H9 (cell line): ENCODE data around the gene CD300LG. TPM values are rescaled to one million over a fixed set of nuclear protein-coding genes. Genes with fewer than 3 reads are reported as not detected.

Experiments
- DNase-seq: peaks from one replicate; pipeline ENCODE4 v3.0.0-alpha.2; 2017
- H2AFZ ChIP-seq: one replicate; pipeline ENCODE4 v1.6.1; 2013; ENCODE audit warnings: mild to moderate bottlenecking, low read length, control low read depth, moderate library complexity
- H2AK5ac ChIP-seq: 2 replicates; pipeline ENCODE4 v1.6.1; 2013; ENCODE audit warnings: low read length, control low read depth, mixed read lengths; ENCODE audit not compliant: insufficient read length
- H2BK120ac ChIP-seq: one replicate; pipeline ENCODE4 v1.6.1; 2013; ENCODE audit warnings: low read depth, mild to moderate bottlenecking, low read length, control low read depth, inconsistent platforms; ENCODE audit not compliant: poor library complexity, severe bottlenecking
- H2BK12ac ChIP-seq: 2 replicates; pipeline ENCODE4 v1.6.1; 2013; ENCODE audit warnings: low read length, control low read depth, mixed read lengths, low read depth; ENCODE audit not compliant: insufficient read length
- H2BK15ac ChIP-seq: 2 replicates; pipeline ENCODE4 v1.6.1; 2013; ENCODE audit warnings: low read depth, low read length, control low read depth
- H2BK20ac ChIP-seq: one replicate; pipeline ENCODE4 v1.6.1; 2013; ENCODE audit warnings: low read depth, mild to moderate bottlenecking, low read length, control low read depth, inconsistent platforms; ENCODE audit not compliant: poor library complexity, severe bottlenecking
- H2BK5ac ChIP-seq: 2 replicates; pipeline ENCODE4 v1.6.1; 2013; ENCODE audit warnings: low read length, control low read depth, mixed read lengths; ENCODE audit not compliant: insufficient read length
- H3K14ac ChIP-seq: 2 replicates; pipeline ENCODE4 v1.6.1; 2013; ENCODE audit warnings: low read length, control low read depth; ENCODE audit not compliant: insufficient read depth
- H3K18ac ChIP-seq: 2 replicates; pipeline ENCODE4 v1.6.1; 2013; ENCODE audit warnings: low read depth, mild to moderate bottlenecking, mixed read lengths, low read length, control low read depth; ENCODE audit not compliant: insufficient read length
- H3K23ac ChIP-seq: 2 replicates; pipeline ENCODE4 v1.6.1; 2013; ENCODE audit warnings: low read length, control low read depth, mixed read lengths, low read depth; ENCODE audit not compliant: insufficient read length
- H3K23me2 ChIP-seq: 2 replicates; pipeline ENCODE4 v1.6.1; 2013; ENCODE audit warnings: low read depth, mild to moderate bottlenecking, mixed read lengths, low read length, control low read depth; ENCODE audit not compliant: insufficient read length, poor library complexity, severe bottlenecking
- H3K27ac ChIP-seq: 2 replicates; pipeline ENCODE4 v1.5.1; 2013; ENCODE audit warnings: low read length, control low read depth, mixed read lengths, low read depth; ENCODE audit not compliant: insufficient read length
- H3K27me3 ChIP-seq: 2 replicates; pipeline ENCODE4 v1.6.1; 2013; ENCODE audit warnings: low read length, control low read depth, inconsistent platforms; ENCODE audit not compliant: insufficient read depth
- H3K4ac ChIP-seq: 2 replicates; pipeline ENCODE4 v1.6.1; 2013; ENCODE audit warnings: low read depth, mild to moderate bottlenecking, control low read depth, inconsistent platforms, low read length, moderate library complexity
- H3K4me1 ChIP-seq: 2 replicates; pipeline ENCODE4 v1.6.1; 2013; ENCODE audit warnings: low read length, control low read depth, inconsistent platforms; ENCODE audit not compliant: insufficient read depth
- H3K4me2 ChIP-seq: 2 replicates; pipeline ENCODE4 v1.6.1; 2013; ENCODE audit warnings: low read length, control low read depth, mixed read lengths; ENCODE audit not compliant: insufficient read length, insufficient read depth
- H3K56ac ChIP-seq: 2 replicates; pipeline ENCODE4 v1.6.1; 2013; ENCODE audit warnings: low read depth, mild to moderate bottlenecking, mixed read lengths, low read length, control low read depth; ENCODE audit not compliant: insufficient read length
- H3K79me1 ChIP-seq: 2 replicates; pipeline ENCODE4 v1.6.1; 2013; ENCODE audit warnings: low read depth, mild to moderate bottlenecking, moderate library complexity, low read length, control low read depth, inconsistent platforms; ENCODE audit not compliant: insufficient read depth, poor library complexity, severe bottlenecking
- H3K79me2 ChIP-seq: 2 replicates; pipeline ENCODE4 v1.6.1; 2013; ENCODE audit warnings: low read length, control low read depth, inconsistent platforms; ENCODE audit not compliant: insufficient read depth
- H3K9ac ChIP-seq: 2 replicates; pipeline ENCODE4 v1.6.1; 2013; ENCODE audit warnings: low read length, control low read depth, mixed read lengths; ENCODE audit not compliant: insufficient read length; ENCODE audit errors: extremely low read depth
- H3K9me3 ChIP-seq: one replicate; pipeline ENCODE4 v1.6.1; 2013; ENCODE audit warnings: low read depth, low read length, inconsistent platforms; ENCODE audit not compliant: control insufficient read depth
- H3T11ph ChIP-seq: one replicate; pipeline ENCODE4 v1.6.1; 2013; ENCODE audit warnings: mild to moderate bottlenecking, low read length, control low read depth, inconsistent platforms
- H4K20me1 ChIP-seq: one replicate; pipeline ENCODE4 v1.6.1; 2013; ENCODE audit not compliant: control insufficient read depth, insufficient read length, insufficient read depth
- H4K5ac ChIP-seq: 2 replicates; pipeline ENCODE4 v1.6.1; 2013; ENCODE audit warnings: low read depth, mild to moderate bottlenecking, mixed read lengths, low read length, control low read depth; ENCODE audit not compliant: insufficient read length
- H4K8ac ChIP-seq: replicated peaks from 2 replicates; pipeline ENCODE4 v1.6.1; 2013; ENCODE audit warnings: low read length, control low read depth, mixed read lengths, low read depth; ENCODE audit not compliant: insufficient read length
- H4K91ac ChIP-seq: 2 replicates; pipeline ENCODE4 v1.6.1; 2013; ENCODE audit warnings: low read depth, mild to moderate bottlenecking, moderate library complexity, mixed read lengths, low read length, control low read depth; ENCODE audit not compliant: insufficient read length
- H3K27ac Mint-ChIP-seq, 3 experiments: 2 replicates in 2 of 3; 3 replicates in 1 of 3; pipeline ENCODE4 v1.8.0; 2020 to 2021; ENCODE audit warnings: mixed read lengths in 3 of 3, mild to moderate bottlenecking in 1 of 3, moderate library complexity in 1 of 3
- H3K27me3 Mint-ChIP-seq: 2 replicates; pipeline ENCODE4 v1.8.0; 2021; ENCODE audit warnings: low read depth, mild to moderate bottlenecking, moderate library complexity, mixed read lengths
- H3K36me3 Mint-ChIP-seq, 3 experiments: 2 replicates in 2 of 3; 3 replicates in 1 of 3; pipeline ENCODE4 v1.8.0; 2020 to 2021; ENCODE audit warnings: low read depth in 3 of 3, mixed read lengths in 3 of 3; ENCODE audit not compliant: insufficient read depth in 1 of 3
- H3K4me1 Mint-ChIP-seq, 2 experiments: 2 replicates each; pipeline ENCODE4 v1.8.0; 2020; ENCODE audit warnings: mixed read lengths in 2 of 2
- H3K4me3 Mint-ChIP-seq, 2 experiments: 2 replicates in 1 of 2; 3 replicates in 1 of 2; pipeline ENCODE4 v1.8.0; 2020 to 2021; ENCODE audit warnings: mild to moderate bottlenecking in 2 of 2, mixed read lengths in 2 of 2, moderate library complexity in 1 of 2
- H3K9me3 Mint-ChIP-seq, 2 experiments: 2 replicates in 1 of 2; 3 replicates in 1 of 2; pipeline ENCODE4 v1.8.0; 2020; ENCODE audit warnings: mild to moderate bottlenecking in 2 of 2, mixed read lengths in 2 of 2, moderate library complexity in 1 of 2
- CTCF ChIP-seq: fragments of 200-600 bp; sonication (generic); conservative IDR thresholded peaks from 3 replicates; pipeline ENCODE4 v1.8.0; 2021; ENCODE audit warnings: antibody characterized with exemption, mild to moderate bottlenecking
- WGBS: extraction: QIAGEN DNeasy Blood & Tissue Kit; methylation state at CpG from one replicate; pipeline ENCODE4 v1.1.7; 2013; ENCODE audit warnings: missing lambda C conversion rate, low lambda C conversion rate, mixed read lengths; ENCODE audit not compliant: insufficient read length; ENCODE audit errors: extremely low coverage; 5-methylcytosine and 5-hydroxymethylcytosine counted together
- total RNA-seq: library from RNA; stranded (reverse); gene quantifications from 2 replicates; pipeline ENCODE4 v1.2.1, GENCODE V29; 2021

CD300LG gene
- total RNA-seq, 1 experiment from 2014 or later: not detected

GRCh38 chr17:43906951-43907424 lies 60.0 kb downstream of the CD300LG start:
- H4K5ac ChIP-seq: no peak overlapping the region
- H3K27ac ChIP-seq: no peak overlapping the region
- H3K4me1 ChIP-seq: no peaks in the 10 kb centered on the region; the same call in 1 of the 2 replicates
- H3K18ac ChIP-seq: no peak overlapping the region
- H3K4me2 ChIP-seq: peak overlapping the region; percentile 65
- H4K91ac ChIP-seq: no peak overlapping the region
- H3K23me2 ChIP-seq: peaks cover 29% of the 10 kb centered on the region
- H3K4me1 Mint-ChIP-seq: peaks cover 20 to 30% of the 10 kb centered on the region in 2 experiments
- H2AFZ ChIP-seq: no peak overlapping the region
- peak; percentile 53 for DNase-seq
- no peaks in the 10 kb centered on the region for H3K79me2 ChIP-seq
- peaks cover 68% of the 10 kb centered on the region for H3K27me3 Mint-ChIP-seq
- H3K27me3 ChIP-seq: no peaks in the 10 kb centered on the region
- H2BK120ac ChIP-seq: no peak overlapping the region
- H4K20me1 ChIP-seq: no peaks in the 10 kb centered on the region
- H2BK5ac ChIP-seq: no peak overlapping the region
- H3K14ac ChIP-seq: no peak overlapping the region
- H3K27ac Mint-ChIP-seq: peak overlapping the region in 1 of 3 experiments; percentile 55; a peak in 1 of 7 replicates
- H3T11ph ChIP-seq: no peak overlapping the region
- H3K4ac ChIP-seq: no peak overlapping the region
- no peak overlapping the region for H2BK15ac ChIP-seq
- H3K9me3 Mint-ChIP-seq: no peaks in the 10 kb centered on the region
- H3K9ac ChIP-seq: no peak overlapping the region
- H3K79me1 ChIP-seq: no peaks in the 10 kb centered on the region
- no peak for TF ChIP-seq CTCF
- H2BK12ac ChIP-seq: no peak overlapping the region
- H3K36me3 Mint-ChIP-seq: no peaks in the 10 kb centered on the region
- no peak overlapping the region for H2BK20ac ChIP-seq
- no peaks in the 10 kb centered on the region for H3K9me3 ChIP-seq
- H3K56ac ChIP-seq: no peak overlapping the region
- no CpG with 5 or more reads among the region's 29 CpGs for WGBS
- no peak overlapping the region for H3K23ac ChIP-seq
- no peak overlapping the region for H2AK5ac ChIP-seq
- no peak overlapping the region for H4K8ac ChIP-seq
- H3K4me3 Mint-ChIP-seq: peak overlapping the region; percentile 69 to 89
